ENCODE results near the gene EMX2. TPM values are rescaled to one million over a fixed set of nuclear protein-coding genes. Genes with fewer than 3 reads are reported as not detected.

Gene EMX2
- total and polyA plus RNA-seq, 8 donors = 0.17 to 1.4 (median 0.33) TPM; not detected in 2

DNA sequence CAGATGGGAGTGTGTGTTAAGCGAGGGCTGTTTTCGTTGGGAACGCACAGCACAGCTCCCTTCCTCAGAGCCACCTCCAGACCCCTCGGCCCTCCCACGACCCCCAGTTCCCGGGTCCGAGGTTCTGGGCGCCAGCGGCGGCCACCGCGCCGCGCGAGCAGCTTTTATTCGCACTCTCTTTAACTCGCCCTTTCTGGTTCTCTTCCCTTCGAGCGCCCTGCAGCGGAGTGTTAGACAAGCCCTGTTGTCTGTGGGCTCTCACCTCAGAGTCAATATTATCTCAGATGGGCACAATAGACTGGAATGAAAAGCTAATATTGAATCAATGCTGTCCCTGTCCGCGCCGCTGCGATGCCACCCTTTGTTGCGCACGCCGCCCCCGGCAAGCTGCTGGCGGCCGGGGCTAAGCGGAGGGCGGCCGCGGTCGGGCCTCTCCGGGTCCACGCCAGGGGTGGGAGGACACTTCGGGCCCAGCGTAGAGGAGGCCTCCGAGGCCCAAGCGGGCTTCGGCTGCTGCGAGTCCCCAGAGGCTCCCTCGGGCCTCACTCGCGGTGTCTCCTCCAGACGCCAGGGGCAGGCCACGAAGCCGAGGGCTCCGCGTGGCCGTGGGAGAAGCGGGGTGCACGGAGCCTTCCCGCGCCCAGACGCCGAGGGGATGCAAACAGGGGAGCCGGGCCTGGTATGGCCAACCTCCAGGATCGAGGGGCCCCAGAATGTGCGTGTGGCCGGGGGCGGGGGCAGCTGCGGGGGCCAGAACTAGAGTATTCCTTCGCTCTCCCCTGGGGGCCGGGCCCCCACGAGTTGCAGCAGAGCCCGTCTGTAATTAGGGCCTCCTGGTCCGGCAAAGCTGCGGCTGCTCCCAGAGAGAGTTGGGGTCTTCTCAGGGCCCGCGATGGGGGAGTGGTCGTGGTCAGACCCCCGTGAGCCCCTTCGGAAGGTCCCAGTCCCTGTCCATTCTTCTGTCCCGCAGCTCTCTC is 7.9 kb upstream of the EMX2 start:
- Histone ChIP-seq H3K27ac (no peak overlapping the region), H3K4me1 (peaks cover 7 to 34% of the 10 kb centered on the region in 2 donors), H3K27me3 (peaks cover 95 to 100% of the 10 kb centered on the region in 2 donors), H3K4me3 (no peak overlapping the region), H3K36me3 (no peaks in the 10 kb centered on the region), H3K9me3 (no peaks in the 10 kb centered on the region)
- intact Hi-C loops (cut with DNase I) = no loop called here
- no peak for DNase-seq
- TF ChIP-seq, protein P1, sequence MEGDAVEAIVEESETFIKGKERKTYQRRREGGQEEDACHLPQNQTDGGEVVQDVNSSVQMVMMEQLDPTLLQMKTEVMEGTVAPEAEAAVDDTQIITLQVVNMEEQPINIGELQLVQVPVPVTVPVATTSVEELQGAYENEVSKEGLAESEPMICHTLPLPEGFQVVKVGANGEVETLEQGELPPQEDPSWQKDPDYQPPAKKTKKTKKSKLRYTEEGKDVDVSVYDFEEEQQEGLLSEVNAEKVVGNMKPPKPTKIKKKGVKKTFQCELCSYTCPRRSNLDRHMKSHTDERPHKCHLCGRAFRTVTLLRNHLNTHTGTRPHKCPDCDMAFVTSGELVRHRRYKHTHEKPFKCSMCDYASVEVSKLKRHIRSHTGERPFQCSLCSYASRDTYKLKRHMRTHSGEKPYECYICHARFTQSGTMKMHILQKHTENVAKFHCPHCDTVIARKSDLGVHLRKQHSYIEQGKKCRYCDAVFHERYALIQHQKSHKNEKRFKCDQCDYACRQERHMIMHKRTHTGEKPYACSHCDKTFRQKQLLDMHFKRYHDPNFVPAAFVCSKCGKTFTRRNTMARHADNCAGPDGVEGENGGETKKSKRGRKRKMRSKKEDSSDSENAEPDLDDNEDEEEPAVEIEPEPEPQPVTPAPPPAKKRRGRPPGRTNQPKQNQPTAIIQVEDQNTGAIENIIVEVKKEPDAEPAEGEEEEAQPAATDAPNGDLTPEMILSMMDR (IDR thresholded peaks at IDR 0.05) = no peak
- no peak for ATAC-seq

DNA sequence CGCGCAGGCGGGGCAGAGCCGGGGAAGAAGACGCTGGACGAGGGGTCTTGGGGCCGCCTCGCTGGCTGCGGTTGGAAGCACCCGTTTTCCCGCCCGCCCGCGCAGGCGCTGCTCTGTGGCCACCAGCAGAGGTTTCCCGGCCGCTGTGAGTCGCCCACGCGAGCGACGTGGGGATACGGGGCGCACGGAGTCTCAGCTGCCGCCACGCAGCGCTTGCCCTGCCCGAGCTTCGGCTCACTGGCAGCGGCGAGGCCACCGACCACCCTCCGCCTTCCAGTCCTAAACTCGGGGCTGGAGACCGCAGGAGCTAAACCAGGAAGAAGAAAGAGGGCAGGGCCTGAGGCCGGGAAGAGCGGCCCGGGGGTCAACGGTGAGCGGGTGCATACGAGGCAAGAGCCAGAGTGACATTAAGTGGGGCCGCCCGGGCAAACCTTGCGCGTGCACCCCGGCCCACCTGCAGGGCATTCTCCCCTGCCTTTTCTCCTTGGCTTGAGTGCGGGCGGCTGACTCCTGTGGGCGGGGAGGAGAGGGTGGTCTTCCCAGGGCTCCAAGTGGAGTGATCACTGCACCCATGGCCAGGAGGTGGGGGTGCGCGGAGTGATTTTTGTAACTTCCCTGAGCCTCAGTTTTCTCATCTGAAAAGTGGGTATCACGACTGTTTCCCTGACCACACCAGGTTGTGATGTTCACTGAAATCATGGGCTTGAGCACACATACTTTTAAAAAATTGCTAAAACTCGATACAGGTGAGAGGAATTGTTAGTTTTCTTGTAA is 7.1 kb upstream of the EMX2 start:
- Histone ChIP-seq H3K36me3 (no peaks in the 10 kb centered on the region), H3K27ac (no peak overlapping the region), H3K4me1 (peaks cover 7 to 34% of the 10 kb centered on the region in 2 donors), H3K27me3 (peaks cover 100% of the 10 kb centered on the region in 2 donors), H3K9me3 (no peaks in the 10 kb centered on the region), H3K4me3 (no peak overlapping the region)
- DNase-seq (peak in 1 of 4 donors; percentile 75), ATAC-seq (peak; percentile 6)
- TF ChIP-seq, protein P1 (IDR thresholded peaks at IDR 0.05) = no peak
- intact Hi-C loops (cut with DNase I) = no loop called here

DNA sequence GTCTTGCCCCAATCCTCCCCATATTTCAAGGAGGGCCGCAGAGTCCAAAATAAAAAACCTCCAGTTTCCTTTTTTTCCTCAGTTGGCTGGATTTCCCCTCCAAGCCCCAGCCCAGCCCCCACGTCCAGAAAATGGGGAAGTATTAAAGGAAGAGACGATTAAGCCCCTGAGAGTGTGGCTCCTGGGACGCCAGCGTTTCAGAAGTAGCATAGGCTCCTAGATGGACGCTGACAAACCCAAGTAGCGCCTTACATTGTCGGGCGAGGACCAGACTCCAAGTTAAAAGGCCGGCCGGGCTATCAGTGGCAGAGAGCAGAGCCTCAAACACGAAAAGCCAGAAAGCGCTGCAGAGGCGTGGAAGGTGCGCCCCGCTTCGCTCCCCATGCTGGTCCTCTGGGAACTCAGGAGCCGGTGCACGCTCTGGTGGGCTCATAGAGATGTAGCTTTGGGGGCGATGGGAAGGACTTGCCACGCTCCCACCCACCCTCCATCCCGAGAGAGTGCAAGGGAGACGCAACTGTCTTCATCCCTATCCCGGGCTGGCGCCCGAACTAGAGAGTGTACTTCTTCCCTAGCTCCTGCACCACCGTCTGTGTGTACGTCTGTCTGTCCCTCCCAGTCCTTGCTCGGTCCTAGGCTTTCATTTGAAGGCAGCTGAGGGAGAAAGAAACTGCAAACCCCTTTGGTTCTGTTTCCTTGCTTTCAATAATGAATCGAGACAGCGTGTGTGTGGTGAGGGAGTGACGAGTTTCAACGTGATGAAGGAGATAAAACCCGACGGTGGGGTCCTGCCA is 6.3 kb upstream of the EMX2 start:
- no peak overlapping the region for H3K27ac ChIP-seq
- H3K36me3 ChIP-seq = no peaks in the 10 kb centered on the region
- H3K9me3 ChIP-seq = no peaks in the 10 kb centered on the region
- ATAC-seq = no peak
- TF ChIP-seq, protein P1 (IDR thresholded peaks at IDR 0.05) = no peak
- H3K4me3 ChIP-seq = no peak overlapping the region
- intact Hi-C loops (cut with DNase I) = no loop called here
- DNase-seq = no peak
- peaks cover 7 to 35% of the 10 kb centered on the region in 2 donors for H3K4me1 ChIP-seq
- peaks cover 100% of the 10 kb centered on the region in 2 donors for H3K27me3 ChIP-seq

DNA sequence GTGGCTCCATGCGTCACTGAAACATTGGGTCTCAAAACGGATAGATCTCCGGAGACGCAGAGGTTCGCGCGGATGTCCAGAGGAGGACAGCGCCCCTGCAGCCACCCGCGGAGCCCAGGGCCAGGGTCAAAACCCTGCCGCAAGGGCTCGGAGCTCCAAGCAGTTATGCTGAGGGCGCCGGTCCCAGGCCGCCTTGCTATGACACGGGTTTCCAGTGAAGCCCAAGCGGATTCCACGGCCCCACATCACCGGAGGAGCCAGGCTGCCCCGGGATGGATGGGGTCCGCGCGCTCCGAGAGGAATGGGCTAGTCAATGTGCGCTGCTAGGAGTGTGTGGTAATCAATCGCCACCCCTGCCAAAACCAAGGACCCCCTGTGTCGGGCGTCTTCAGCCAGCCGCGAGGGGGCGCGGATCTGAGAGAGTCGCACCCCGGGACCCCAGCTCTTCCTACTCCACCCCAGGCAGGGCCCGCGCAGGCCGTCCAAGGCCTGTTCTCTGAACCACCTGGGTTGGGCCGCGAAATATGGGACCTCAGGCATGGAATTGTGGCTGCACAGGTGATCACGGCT is 5.6 kb upstream of the EMX2 start:
- Histone ChIP-seq H3K36me3 (no peaks in the 10 kb centered on the region), H3K4me3 (no peak overlapping the region), H3K27ac (no peak overlapping the region), H3K27me3 (peaks cover 100% of the 10 kb centered on the region in 2 donors), H3K9me3 (no peaks in the 10 kb centered on the region), H3K4me1 (peaks cover 7 to 42% of the 10 kb centered on the region in 2 donors)
- TF ChIP-seq, protein P1 (IDR thresholded peaks at IDR 0.05) = no peak
- ATAC-seq (no peak), DNase-seq (no peak)
- intact Hi-C loops (cut with DNase I) = no loop called here
